DMS53 treated with DMSO at 0.1 percent for 48 hours (cell line): ENCODE measurements around the gene SFI1.
"Not testable (repeated sequence)": the region's sequence is repeated elsewhere in the genome, so short reads cannot be mapped to it uniquely, and the experiment has no call there.

ENCODE experiments used
- DNase-seq: peaks from one replicate; lab custom pipeline; 2025; ENCODE audit not compliant: unreplicated experiment; lab: John Stamatoyannopoulos, UW

Gene SFI1

GRCh38 chr22:31544481-31545480 is 48.4 kb downstream of the SFI1 start:
- no peak for DNase-seq

DNA sequence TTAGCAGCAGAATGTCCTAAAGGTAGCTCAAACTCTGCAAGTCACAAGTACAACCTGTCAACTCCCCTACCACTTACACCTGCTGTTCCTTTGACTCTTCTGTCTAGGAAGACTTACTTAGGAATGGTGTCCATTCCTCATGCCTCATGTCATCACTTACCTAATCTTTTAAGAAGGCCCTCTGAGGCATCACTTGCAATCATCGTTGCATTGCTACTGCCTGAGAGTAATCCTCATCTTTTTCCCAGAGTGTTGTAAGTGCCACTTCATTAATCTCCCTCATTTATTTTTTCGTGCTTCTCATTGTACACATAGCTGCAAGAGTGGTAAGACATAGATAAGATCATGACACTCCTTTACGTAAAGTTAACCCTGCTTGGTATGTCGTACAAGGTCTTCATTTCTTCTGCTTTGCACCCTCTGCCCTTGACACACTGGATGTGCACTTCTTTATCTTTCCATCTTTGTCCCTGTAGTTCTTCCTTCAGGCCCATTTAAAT is 54.6 kb downstream of the SFI1 start:
- DNase-seq, result no peak

GRCh38 chr22:31556627-31557203 is 60.4 kb downstream of the SFI1 start:
- DNase-seq, result peak; percentile 0

DNA sequence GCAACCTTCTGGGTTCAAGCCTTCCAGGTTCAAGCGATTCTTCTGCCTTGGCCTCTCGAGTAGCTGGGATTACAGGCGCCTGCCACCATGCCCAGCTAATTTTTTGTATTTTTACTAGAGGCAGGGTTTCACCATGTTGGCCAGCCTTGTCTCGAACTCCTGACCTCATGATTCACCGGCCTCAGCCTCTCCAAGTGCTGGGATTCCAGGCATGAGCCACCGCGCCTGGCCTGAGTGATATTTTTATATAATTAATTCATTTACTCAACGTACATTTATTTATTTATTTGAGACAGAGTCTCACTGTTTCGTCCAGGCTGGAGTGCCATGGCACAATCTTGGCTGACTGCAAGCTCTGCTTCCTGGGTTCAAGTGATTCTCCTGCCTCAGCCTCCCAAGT is 62.2 kb downstream of the SFI1 start:
- not testable (repeated sequence) for DNase-seq

GRCh38 chr22:31561238-31561887 is 65.0 kb downstream of the SFI1 start:
- DNase-seq, result peak; percentile 45

DNA sequence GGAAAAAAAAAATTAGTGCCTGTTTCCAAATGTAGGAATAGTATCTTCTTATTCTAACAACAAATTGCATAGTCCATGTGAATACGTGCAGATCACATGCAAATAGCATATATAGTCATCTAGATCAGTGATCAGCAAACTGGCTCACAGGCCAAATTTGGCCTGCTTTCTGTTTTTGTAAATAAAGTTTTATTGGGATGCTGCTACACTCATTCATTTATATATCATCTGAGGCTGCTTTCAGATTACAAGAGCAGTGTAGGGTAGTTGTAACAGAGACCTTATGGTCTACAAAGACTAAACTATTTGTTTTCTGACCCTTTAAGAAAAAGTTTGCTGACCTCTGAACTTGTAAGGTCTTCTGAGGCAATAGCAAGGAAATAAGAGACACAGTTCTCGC is 65.6 kb downstream of the SFI1 start:
- DNase-seq, result no peak

DNA sequence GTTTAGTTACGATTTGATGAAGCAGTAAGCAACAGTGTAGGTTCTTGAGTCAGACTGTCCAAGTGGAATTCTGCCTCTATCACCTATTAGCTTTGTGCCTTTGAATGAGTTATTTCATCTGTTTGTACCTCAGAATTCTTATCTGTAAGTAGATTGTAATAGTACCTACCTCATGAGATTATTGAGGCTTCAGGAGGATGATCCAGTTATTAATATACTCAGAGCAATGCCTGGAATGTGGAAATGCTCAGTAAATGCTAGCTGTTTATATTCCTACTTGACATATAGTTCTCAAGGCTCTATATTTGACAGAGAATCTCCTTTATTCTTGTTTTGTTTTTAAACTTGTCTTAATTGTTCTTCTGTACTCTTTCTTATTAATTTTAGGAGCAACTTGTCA is 70.1 kb downstream of the SFI1 start:
- DNase-seq, result no peak

DNA sequence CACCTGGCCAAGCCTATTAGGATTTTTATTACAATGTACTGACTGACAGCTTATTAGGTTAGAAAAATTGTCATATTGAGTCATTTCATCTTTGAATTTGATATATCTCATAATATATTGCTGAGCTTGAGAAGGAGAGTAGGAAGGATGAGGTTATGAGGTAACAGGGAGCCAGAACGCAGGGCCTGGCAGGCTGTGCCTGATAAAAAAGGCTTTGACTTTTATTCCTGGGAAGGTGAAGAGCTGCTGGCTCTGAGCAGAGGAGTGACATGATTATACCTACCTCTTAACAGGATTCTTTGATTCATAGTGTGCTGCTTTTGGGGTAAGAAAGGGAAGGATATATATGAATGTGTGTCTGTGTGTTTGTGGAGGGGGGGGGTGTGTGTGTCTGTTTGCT is 70.9 kb downstream of the SFI1 start:
- DNase-seq, result no peak

DNA sequence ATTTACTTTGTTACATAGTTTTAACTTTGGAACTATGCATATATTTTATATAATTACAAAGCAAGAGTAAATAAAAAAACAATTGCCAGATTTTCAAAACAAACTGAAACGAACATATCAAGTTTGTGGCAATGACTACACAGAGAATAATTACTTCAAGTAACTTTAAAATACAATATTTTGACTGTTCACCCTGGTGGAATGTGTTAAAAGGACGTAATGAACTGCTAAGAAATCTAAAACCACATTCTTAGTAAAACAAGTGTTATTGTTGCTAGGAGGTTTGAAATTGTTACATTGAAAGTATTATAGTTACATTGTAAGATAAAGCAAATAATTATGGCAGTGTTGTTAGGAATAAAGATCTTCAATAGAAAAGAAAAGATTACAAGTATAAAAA is 71.4 kb downstream of the SFI1 start:
- no peak for DNase-seq

DNA sequence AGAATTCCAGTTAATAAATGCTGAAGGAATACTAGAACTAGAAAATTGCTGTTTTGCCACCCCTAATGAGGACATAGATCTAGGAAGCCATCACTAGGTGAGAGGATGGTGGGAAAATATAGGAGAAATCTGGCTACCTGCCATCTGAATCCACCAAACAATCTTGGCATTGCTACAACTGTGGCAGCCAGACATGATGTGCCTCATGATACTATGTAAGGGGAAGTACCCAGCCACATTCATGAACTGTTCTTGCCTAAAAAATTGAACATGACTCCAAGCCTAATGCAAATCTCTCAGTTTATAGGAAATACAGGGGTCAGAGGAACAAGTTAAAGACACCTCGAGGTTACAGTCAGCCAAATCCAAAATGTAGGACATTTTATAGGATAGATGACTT is 72.8 kb downstream of the SFI1 start:
- DNase-seq, result no peak

GRCh38 chr22:31572939-31573338 is 76.6 kb downstream of the SFI1 start:
- no peak for DNase-seq

DNA sequence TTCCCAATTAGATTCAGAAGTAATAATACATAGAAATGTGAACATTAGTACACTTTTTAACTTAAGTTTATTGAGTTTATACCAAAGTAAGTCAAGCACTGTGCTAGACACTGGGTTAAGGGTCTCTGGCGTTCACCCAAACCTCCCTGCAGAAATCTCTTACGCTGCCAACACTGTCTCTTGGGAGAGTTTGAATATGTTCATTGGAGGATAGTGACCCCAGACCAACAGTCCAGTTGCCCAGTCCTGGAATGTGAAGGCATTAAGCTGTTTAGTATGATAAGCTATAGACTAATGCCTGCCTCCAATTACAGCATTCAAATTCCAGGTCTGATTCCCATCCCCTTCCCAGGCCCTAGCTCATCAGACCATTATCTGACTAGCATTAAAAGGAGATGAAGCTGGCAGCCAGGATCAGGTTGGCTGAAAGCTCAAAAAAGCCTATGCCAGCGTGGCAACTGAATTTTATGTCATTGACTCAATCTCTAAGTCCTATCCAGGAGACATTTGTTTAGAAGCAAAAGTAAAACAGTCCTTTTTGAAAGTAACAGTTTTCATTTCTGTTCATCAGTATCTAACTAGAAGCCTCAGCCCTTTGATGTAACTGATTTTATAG is 77.8 kb downstream of the SFI1 start:
- no peak for DNase-seq

- no peak for DNase-seq
Measured at GRCh38 chr22:31575190-31575589, 78.9 kb downstream of the SFI1 start.

- DNase-seq, result no peak
Measured at GRCh38 chr22:31577711-31578110, 81.4 kb downstream of the SFI1 start.

DNA sequence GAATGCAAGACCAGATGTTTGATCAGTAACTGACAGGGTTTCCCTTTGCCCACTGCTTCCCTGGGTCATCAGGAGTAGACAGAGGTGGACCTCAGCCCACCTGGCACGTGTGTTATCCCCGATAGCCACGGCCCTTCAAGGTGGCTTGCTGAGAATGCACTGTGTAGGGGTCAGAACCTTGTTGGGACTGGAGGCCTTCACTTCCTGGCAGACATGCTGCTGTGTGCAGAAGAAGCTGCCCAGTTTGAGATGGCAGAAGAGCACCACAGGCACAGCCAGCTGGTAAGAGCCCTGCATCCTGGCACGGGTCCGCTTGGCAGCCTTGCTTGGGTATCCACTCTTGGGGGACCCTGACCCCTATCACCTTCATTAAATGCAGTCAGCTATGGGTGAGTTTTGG is 81.8 kb downstream of the SFI1 start:
- DNase-seq, result no peak

DNA sequence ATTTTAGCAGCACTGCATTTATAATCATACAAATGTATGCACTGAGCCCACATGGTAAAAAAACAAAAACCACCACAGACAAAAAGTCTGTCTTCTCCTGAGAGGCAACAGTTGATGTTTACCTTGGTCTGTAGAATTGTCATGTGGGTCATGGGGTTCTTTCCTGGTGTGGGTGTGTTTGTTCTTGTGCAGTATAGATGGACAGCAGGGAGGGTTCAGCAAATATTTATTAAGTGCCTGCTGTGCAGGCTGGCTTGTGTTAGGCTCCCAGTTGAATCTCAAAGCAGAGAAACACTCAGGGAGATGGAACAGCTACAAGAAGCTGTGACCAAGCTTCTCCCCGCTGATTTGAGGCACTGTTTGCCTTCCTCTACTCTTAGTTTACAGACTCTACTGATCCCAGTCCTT is 83.5 kb downstream of the SFI1 start:
- peak; percentile 55 for DNase-seq

DNA sequence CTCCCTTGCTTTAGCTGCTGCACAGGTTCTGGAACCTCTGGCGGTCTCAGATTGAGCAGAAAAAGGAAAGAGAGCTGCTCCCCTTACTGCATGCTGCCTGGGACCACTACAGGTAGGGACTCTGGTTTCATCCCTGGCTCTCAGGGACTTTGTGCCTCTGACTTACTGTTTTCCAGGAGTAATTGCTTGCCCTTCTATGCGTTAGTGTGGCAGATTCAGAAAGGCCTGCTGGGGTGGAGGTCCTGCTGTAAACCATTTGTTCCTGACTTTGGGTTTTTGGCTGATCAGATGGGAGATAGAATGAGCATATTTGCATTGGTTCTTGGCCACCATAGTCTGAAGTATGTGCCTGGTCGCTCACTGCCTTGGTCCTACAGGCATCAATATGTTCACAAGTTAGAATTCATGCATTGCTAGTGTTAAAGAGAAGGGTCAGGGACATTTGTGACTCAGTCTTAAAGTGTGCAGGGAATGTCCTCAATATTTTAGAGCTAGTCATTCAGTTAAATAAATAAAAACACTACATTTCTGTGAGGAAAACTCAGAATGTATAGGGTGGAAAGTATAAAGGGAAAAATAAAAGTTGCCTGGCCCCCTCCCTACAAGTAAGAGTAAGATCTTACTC is 87.6 kb downstream of the SFI1 start:
- no peak for DNase-seq

- DNase-seq, result no peak
Measured at GRCh38 chr22:31584804-31585160, 88.4 kb downstream of the SFI1 start.

DNA sequence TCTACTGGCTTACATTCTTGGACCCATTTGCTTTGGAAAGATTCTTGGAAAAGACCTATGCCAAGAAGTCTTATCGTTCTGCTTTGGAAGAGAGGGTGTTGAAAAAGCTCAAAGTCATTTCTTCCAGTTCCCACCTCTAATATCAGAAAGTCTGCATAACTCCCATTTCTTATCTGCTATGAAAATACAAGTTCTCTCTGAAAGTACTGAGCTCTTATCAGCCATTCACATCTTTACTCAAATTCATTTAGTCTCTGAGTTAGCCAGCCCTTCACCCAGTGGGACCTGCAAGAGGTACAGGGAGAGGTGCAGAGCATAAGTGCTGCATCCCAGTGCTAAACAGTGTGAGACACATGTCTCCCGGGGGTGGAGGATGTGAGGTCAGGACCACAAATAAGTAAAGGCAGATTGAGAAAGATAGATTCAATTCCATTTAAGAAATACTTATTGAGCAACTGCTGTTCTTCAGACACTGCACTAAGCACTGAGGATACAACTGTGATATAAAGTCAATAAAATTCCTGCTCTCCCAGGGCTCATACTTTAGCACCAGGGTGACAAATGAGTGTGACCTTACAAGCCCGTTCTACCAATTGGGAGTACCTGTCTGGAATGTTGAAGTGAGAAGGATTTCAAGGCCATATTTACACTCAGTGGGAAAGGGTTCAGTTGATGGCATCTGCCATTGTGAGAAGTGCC is 89.0 kb downstream of the SFI1 start:
- DNase-seq, result no peak

- no peak for DNase-seq
Measured at GRCh38 chr22:31586137-31586920, 90.0 kb downstream of the SFI1 start.
